ENCODE measurements around the gene PLEKHA1.

Gene PLEKHA1

GRCh38 chr10:122480146-122480833 lies 105.8 kb downstream of the PLEKHA1 start:
- DNase-seq (ENCODE audit: low read depth), result no peak

- DNase-seq (ENCODE audit: low read depth), result no peak
These were observed 107.0 kb downstream of the PLEKHA1 start for GRCh38 chr10:122481296-122482056.

All from stimulated activated CD8-positive, alpha-beta memory T cell treated with anti-CD3 and anti-CD28 coated beads, Interleukin-12 subunit alpha, Interleukin-12 subunit beta, amount 100 ng/mL, for 4 hours (primary cell).